SK-N-MC (cell line): ENCODE results near the gene CLEC1A.

Experiments used
- DNase-seq: peaks from one replicate; pipeline ENCODE4 v3.0.0-alpha.2; 2011; ENCODE audit warnings: low read depth, low spot score
- H3K27ac ChIP-seq: fragments of 200-600 bp; sonication (generic); 2 replicates; pipeline ENCODE4 v1.5.1; 2016; ENCODE audit warnings: mixed run types
- H3K36me3 ChIP-seq: fragments of 200-600 bp; sonication (generic); 2 replicates; pipeline ENCODE4 v1.6.1; 2017; ENCODE audit warnings: antibody characterized with exemption, low read length, mixed read lengths; ENCODE audit not compliant: insufficient read depth
- H3K4me3 ChIP-seq: fragments of 200-600 bp; sonication (generic); 2 replicates; pipeline ENCODE4 v1.5.1; 2016
- H3K9ac ChIP-seq: fragments of 200-600 bp; sonication (generic); 2 replicates; pipeline ENCODE4 v1.8.0; 2017; ENCODE audit warnings: mixed run types, mixed read lengths; ENCODE audit not compliant: insufficient read length
- H3K9me3 ChIP-seq: fragments of 200-600 bp; sonication (generic); 2 replicates; pipeline ENCODE4 v1.6.1; 2017; ENCODE audit warnings: low read depth, mild to moderate bottlenecking, antibody characterized with exemption, low read length, moderate library complexity, mixed read lengths
- EZH2 ChIP-seq: fragments of 200-600 bp; sonication (generic); IDR thresholded peaks from one replicate; pipeline ENCODE4 v1.6.1; 2017; ENCODE audit warnings: antibody characterized with exemption
- FOXP2 ChIP-seq: optimal IDR thresholded peaks from 2 replicates; pipeline ENCODE3; 2011; ENCODE audit warnings: mild to moderate bottlenecking, moderate library complexity; ENCODE audit not compliant: insufficient read depth; ENCODE audit errors: extremely low read length, control extremely low read depth
- POLR2AphosphoS5 ChIP-seq: IDR thresholded peaks from 2 replicates; pipeline ENCODE4 v1.6.1; 2012; ENCODE audit warnings: mild to moderate bottlenecking, low read depth, low read length, borderline replicate concordance

Gene CLEC1A

GRCh38 chr12:10094646-10095395 lies 4.0 kb downstream of the CLEC1A start:
- H3K27ac ChIP-seq, result no peak overlapping the region
- no peaks in the 10 kb centered on the region for H3K36me3 ChIP-seq
- no peak for DNase-seq
- no peak overlapping the region for H3K9ac ChIP-seq
- H3K4me3 ChIP-seq, result no peak overlapping the region
- TF ChIP-seq FOXP2 (no peak), POLR2AphosphoS5 (no peak), EZH2 (no peak)
- no peaks in the 10 kb centered on the region for H3K9me3 ChIP-seq

GRCh38 chr12:10088955-10089900 lies 9.6 kb downstream of the CLEC1A start:
- DNase-seq, result no peak
- no peak overlapping the region for H3K4me3 ChIP-seq

GRCh38 chr12:10088031-10088430 lies 10.8 kb downstream of the CLEC1A start:
- no peak overlapping the region for H3K9ac ChIP-seq
- DNase-seq, result no peak
- TF ChIP-seq EZH2, result no peak
- no peak for TF ChIP-seq POLR2AphosphoS5
- no peak for TF ChIP-seq FOXP2

More at GRCh38 chr12:10088955-10089900, 9.6 kb downstream of the CLEC1A start:
- TF ChIP-seq POLR2AphosphoS5, result no peak
- TF ChIP-seq FOXP2, result no peak
- TF ChIP-seq EZH2, result no peak
- H3K9me3 ChIP-seq, result no peaks in the 10 kb centered on the region
- no peak overlapping the region for H3K9ac ChIP-seq
- H3K27ac ChIP-seq, result no peak overlapping the region
- H3K36me3 ChIP-seq, result no peaks in the 10 kb centered on the region

GRCh38 chr12:10086387-10086786 lies 12.4 kb downstream of the CLEC1A start:
- Histone ChIP-seq H3K4me3 (no peak overlapping the region), H3K9ac (no peak overlapping the region), H3K27ac (no peak overlapping the region), H3K36me3 (no peaks in the 10 kb centered on the region), H3K9me3 (no peaks in the 10 kb centered on the region)
- TF ChIP-seq POLR2AphosphoS5 (no peak), EZH2 (no peak), FOXP2 (no peak)
- DNase-seq, result no peak

More at GRCh38 chr12:10088031-10088430, 10.8 kb downstream of the CLEC1A start:
- H3K9me3 ChIP-seq, result no peaks in the 10 kb centered on the region
- H3K27ac ChIP-seq, result no peak overlapping the region
- no peaks in the 10 kb centered on the region for H3K36me3 ChIP-seq
- no peak overlapping the region for H3K4me3 ChIP-seq

GRCh38 chr12:10084733-10085132 lies 14.1 kb downstream of the CLEC1A start:
- Histone ChIP-seq H3K4me3 (no peak overlapping the region), H3K27ac (no peak overlapping the region), H3K36me3 (no peaks in the 10 kb centered on the region), H3K9ac (no peak overlapping the region), H3K9me3 (no peaks in the 10 kb centered on the region)
- no peak for DNase-seq
- TF ChIP-seq POLR2AphosphoS5 (no peak), EZH2 (no peak), FOXP2 (no peak)

GRCh38 chr12:10082117-10082874 lies 16.5 kb downstream of the CLEC1A start:
- Histone ChIP-seq H3K4me3 (no peak overlapping the region), H3K27ac (no peak overlapping the region), H3K36me3 (no peaks in the 10 kb centered on the region), H3K9ac (no peak overlapping the region), H3K9me3 (no peaks in the 10 kb centered on the region)
- no peak for DNase-seq
- TF ChIP-seq POLR2AphosphoS5 (no peak), EZH2 (no peak), FOXP2 (no peak)

- Histone ChIP-seq H3K4me3 (no peak overlapping the region), H3K36me3 (no peaks in the 10 kb centered on the region), H3K9me3 (no peaks in the 10 kb centered on the region), H3K9ac (no peak overlapping the region), H3K27ac (no peak overlapping the region)
- TF ChIP-seq FOXP2 (no peak), EZH2 (no peak), POLR2AphosphoS5 (no peak)
- DNase-seq, result no peak
Measured at GRCh38 chr12:10075451-10075850, 23.3 kb downstream of the CLEC1A start.
